G401 (cell line): Measurements from ENCODE around the gene SP9. TPM values are rescaled to one million over a fixed set of nuclear protein-coding genes. Genes with fewer than 3 reads are reported as not detected.

Experiments
- DNase-seq: peaks from one replicate; pipeline ENCODE4 v3.0.0-alpha.2; 2015; ENCODE audit warnings: low spot score
- in situ Hi-C: cut with HindIII; loops from 2 replicates; pipeline ENCODE4 v1.10.0; 2016; ENCODE audit warnings: low sequenced_read_pairs, mixed read lengths
- total RNA-seq: library from RNA; depleted of rRNA; stranded (reverse); fragments of >200 nt; shearing (Covaris generic); gene quantifications from 2 replicates; pipeline ENCODE4 v1.2.3, GENCODE V29; 2014; rRNA removed

SP9 gene
- not detected in 2 replicates for total RNA-seq

DNA sequence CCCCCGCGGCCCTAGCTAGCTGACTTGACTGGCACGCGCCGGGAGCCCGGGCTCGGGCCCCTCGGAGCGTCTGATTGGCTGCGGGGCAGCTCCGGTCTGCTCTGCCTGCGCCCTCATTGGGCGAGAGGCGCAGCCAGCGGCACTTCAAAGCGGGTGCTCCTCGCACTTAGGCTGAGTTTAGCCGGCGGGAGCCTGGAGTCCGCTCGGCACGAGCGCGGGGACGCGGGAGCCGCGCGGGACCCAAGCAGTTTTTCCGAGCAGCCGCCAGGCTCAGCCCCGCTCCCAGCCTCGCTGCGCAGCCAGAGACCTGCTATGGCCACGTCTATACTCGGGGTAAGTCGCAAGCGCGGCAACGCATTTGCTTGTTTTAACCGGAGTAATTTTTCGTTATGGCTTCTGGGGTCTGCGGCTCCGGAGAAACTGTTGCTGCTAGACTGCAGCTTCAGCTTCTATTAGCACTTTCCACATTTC, at the start of gene SP9:
TSS of gene SP9 (plus strand) at position 174 of the 471 bp plus-strand sequence. CDS start at position 313, 139 bp downstream.
- DNase-seq = no peak
- in situ Hi-C loops = no loop called here

DNA sequence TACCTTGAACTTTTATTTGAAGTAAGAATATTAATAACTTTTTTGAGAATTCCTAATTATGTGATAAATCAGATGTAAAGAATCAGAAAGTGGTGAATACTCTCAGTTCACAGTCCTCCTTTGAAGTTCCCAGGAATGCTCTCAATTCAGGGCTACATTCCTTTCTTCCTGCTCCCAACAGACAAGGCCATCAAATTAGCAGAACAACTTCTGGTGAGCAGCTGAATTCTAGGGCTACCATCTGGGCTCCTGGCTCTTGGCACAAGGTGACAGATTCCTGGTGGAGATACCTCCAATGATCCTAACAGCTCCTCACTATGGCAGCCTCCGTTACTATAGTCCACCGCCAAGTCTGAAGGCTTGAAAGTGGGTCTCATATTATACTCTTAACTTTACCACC, 48.6 kb upstream of the SP9 start:
- in situ Hi-C loops = no loop called here
- DNase-seq = no peak

DNA sequence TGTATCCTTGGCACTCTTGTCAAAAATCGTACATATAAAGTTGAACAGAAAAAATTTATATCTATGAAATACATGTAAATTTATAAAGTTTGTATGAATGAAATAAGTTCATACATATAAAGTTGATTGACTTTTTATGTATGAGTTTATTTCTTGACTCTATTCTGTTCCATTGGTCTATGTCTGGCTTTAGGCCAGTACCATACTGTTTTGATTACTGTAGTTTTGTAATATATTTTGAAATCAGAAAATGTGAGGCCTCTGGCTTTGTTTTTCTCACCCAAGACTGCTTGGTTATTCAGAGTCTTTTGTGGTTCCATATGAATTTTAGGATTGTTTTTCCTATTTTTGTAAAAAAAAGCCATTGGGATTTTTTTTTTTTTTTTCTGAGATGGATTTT, 41.8 kb upstream of the SP9 start:
- in situ Hi-C loops = no loop called here
- no peak for DNase-seq

DNA sequence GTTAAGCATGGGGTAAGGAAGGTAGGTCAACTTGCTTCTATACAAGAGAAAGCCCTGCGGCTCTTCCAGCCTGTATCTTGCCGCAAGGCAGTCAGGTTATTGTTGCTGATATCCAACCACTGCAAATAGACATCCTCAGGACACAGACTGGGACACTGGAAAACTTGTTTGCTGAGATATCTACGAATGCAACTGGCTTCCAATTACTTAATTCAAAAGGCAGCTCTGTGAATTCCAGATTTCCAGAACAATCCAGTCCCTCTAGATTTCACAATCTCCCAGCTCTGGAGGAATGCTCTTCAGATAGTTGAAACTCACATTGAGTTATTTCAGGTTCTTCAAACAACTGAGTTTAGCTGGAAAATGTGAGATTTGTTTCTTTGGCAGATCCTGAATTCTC, 34.6 kb upstream of the SP9 start:
- no peak for DNase-seq
- in situ Hi-C loops = no loop called here

DNA sequence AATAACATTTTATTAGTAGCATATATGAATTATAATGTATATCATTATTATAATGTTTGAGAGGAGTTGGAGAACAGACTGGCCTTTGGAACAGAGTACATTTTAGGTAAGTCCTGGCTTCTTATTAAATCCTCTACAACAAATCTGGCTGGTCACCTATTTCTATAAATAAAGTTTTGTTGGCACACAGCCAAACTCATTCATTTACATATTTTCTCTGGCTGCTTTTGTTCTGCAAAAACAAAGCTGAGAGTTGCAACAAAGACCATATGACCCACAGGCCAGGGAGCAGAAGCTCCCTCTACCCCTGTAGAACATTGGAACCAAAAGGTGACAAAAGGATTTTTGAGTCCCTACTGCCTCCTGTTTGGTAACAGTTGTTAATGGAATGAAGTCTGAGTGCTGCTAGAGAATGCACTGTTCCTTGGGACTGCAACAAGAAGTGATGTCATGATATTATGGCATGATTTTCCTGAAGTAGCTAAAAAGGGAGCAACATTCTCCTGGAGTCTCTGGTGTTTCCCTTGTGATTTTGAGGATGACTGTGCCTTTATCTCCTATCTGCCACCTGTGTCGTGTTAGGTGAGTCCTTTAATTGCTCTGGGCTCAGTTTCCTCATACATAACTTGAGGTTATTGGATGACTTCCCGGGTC, 22.0 kb upstream of the SP9 start:
- in situ Hi-C loops = no loop called here
- DNase-seq = no peak

DNA sequence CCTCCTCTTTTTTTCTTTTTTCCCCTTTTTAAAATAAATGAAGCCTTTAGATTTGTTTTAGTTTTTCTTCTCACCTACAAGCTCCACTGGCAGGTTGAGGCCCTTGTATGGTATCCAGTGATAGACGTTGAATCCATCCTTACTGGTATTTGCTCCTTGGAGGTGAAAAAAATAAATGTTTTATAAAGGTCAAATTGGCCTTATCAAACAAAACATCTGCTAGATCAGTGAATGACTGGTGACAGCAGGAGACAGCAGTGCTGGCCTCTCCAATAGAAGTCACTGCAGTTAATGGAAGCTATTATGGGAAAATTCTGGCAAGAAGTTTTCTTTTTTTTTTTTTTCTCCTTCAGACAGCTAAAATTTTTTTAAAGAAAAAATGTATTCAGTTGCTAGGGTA, 12.6 kb upstream of the SP9 start:
- in situ Hi-C loops = no loop called here
- no peak for DNase-seq

DNA sequence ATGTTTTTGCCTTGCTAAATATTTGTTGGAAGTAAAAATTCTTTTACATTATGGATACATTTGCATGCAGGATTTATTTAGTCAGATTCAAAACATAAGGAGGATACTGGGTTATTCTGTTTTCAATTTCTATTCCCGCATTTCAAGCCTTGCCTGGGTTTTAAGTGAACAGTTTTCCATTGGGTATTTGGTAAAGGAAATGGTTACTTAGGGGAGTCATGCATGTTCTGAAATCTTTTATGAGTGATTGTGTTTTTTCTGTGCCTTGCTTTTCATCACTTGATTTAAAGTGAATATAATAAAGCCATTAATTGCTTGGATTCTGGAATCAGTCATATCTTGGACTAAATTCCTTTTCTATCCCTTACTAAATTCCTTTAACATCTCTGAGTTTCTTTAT, 12.0 kb upstream of the SP9 start:
- no peak for DNase-seq
- in situ Hi-C loops = no loop called here

DNA sequence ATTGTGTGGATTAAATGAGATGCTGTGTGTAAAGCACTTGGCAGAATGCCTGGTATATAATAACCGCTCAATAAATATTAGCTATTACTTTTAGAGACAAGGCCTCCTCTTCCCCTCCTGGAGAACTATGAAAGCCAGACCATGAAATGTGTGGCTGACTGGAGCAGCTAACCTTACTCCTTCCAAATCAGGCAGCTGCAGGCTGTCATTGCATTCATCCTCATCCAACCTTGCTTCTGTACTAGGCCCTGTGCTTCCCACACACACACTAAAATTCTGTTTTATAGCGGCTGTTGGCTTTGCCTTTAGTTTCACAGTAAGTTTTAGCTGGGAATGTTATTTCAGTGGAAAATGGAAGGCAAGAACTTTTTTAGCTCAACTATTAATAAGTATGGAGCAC, 10.2 kb upstream of the SP9 start:
- in situ Hi-C loops = no loop called here
- DNase-seq = no peak

DNA sequence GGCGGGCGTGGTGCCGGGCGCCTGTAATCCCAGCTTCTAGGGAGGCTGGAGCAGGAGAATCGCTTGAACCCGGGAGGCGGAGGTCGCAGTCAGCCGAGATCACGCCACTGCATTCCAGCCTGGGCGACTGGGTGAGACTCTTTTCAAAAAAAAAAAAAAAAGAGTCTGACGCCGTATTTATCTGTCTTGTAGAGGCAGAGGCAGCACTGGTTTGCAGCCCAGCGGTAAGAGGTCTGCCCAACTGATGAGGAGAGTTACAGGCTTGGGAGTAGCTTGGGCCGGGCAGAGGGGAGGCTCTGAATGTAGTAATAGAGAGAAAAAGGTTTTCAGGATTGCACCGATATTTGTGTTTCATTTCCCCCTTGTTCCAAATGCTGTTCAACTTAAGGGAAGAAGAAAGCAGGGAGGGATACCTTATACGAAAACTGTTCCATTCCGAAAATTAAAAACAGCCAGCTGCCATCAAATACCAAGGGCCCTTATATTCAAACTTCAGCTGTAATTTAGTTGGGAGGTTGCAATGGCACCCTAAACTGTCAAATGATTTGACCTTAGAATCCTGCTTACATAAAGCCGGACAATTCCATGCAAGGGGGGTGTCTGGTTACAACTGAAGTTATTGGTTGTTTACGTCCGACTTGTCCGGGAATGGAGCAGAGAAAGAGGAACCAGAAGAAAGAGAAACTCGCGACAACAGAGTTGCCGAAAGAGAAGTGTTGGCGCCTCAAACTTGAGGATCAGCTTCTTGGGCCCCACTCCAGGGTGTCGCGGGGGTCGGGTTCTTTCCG, 9.2 kb upstream of the SP9 start:
- no peak for DNase-seq
- in situ Hi-C loops = no loop called here

DNA sequence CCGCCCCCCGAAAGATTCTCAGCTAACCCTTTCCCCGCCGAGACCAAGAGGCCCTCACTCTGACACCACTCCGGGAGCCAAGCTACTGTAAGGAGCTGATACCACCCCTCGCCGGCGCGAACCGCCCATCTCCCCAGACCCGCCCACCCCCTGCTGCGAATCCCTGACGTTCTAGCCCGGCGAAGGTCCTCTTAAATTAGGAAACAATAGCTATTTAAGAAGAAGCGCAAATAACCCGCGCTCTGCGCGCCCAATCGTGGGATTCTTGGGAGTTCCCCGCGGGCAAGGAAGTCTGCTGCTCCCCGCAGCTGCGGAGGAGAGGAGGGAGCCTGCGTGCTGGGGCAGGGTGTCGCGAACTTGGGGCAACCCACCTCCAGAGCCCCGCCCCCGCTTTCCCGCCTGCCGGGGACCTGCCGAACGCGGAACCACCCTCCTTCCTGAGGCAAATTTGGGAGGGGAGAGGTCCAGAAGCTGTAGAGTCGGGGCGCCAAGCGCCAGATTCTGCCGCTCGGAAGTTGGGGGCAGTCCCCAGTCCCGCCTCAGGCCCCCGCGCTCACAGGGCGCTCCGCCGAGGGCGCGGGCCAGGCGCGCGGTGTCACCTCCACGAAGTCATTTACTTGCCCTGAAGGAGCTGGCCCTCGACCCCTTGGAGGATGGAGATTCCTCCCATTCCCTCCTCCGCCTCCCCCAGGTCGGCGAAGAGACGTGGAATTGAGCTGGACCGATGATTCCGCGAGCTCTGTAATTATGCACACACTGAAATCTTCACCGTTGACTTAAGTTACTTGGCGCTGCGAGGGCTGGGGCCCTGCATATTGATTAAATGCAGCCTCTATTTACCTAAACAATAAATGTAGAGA, 8.4 kb upstream of the SP9 start:
- in situ Hi-C loops = no loop called here

DNA sequence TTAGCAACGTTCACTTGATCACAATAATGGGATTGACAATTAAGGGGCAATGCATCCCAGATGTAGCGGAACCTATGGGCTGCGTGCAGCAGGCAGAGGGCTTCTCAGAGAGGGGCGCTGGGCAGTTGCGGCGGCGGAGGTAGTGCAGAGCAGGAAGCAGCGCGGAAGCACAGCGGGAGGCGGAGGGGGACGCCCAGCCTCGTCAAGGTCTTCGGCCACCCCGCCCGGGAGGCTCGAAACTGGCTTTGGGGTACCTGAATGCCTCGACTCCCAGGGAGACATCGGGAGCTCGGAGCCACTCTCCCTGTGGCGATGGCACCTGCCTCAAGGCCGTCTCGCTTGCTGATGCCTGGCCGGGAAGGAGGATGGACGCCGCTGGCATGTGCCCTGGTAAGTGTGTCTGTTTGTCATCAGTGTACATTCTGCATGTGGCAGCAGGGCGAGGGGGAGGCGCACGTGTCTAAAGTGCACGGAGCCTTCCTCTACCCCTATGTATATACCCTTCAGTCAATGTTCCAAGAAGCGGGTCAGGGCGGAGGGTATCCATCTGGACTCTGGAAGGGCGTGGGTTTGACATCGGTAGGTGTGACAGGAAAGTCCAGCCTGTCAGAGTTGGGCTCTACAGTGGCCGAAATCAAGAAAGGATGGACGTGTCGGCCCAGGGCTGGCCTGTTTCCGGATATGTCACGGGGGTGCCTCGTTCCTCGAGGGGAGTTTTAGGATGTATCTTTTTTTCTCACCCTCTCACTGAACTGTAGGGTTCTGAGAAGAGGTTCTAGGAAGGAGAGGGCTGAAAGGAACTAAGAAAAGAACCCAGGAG, 7.5 kb upstream of the SP9 start:
- in situ Hi-C loops = no loop called here
- DNase-seq = no peak

More for the DNA sequence above, 8.4 kb upstream of the SP9 start:
- DNase-seq = no peak

DNA sequence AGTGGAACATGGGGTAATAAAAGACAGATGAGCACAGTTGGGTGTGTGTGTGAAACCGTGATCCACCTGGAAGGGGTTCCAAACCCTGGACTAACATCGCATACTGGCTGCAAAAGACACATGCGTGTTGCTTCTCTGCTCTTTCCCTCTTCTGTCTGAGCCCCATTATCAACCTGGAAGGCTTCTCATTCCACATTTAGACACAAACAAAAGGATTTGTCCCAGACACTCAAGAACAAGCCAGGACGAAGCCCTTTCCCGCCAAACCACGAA, 7.0 kb upstream of the SP9 start:
- DNase-seq = no peak
- in situ Hi-C loops = no loop called here

DNA sequence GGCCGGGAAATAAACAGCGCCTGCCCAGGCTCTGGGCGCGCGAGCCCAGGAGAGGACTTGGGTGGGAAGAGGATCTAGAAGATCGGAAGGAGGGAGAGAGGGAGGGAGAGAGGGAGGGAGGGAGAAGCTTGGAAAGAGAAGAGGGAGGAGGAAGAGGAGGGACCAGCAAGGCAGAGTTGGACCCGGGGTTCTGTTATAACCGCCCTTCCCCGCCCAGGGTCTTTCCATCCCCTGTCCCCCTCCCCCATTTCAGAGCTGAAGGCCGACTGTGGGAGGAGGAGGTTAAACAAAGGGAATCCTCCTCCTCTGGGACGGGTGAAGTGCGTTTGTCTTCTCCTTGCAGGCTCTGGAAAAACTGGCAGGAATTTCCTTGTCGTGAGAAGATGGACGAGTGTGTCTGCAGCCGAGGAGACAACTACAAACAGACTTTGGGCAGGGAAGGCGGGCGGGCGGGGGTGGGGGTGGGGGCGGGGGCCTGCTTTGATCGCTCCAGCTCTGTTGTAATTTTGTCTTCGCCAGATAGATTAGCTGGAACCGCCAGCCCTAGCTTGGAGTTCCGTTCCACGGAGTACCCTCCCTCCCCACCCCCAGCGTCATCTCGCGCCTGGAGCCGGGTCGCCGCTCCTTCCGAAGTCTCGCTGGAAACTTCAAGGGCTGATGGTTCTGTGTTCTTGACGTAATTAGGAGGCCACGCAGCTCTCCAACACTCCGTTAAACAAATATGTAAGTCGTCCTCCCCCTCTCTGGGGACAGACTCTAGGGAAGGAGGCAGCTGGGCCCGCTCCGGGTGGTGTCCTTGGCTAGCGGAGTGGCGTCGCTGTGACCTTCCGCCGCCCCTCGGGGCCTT, 6.4 kb upstream of the SP9 start:
- in situ Hi-C loops = no loop called here
- no peak for DNase-seq

DNA sequence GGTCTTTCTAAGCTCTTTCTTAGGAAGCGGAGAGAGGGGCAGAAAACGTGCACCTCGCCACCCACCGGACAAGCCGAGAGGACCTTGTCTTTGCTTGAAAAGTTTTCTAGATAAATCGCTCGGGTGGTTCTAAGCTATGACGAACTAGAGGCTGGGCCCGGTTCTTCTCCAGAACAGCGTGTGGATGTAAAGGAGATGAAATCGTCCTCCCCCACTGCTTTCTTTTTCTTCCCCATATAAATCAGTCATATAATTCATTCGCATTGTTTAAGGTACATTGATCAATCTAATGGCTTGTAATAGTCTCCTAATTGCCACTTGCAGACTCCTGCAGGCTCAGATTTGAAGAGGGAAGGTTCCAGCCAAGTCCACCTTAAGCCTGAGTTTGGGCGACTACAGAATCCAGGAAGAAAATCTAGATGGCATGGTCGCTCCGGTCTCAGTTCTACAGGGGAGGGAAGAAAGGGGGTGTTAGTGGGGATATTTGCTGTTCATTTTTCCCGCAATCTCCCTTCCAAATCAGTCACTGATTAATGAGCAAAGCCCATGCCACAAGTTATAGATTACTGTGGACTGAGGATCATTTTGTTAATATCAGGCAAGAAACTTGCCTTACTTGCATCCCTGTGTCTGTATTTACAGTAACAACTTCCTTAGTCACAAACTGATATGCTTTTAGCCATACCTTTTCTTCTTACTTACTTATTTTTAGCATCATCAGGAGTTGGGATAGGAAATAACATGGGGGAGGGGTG, 5.6 kb upstream of the SP9 start:
- no peak for DNase-seq
- in situ Hi-C loops = no loop called here

DNA sequence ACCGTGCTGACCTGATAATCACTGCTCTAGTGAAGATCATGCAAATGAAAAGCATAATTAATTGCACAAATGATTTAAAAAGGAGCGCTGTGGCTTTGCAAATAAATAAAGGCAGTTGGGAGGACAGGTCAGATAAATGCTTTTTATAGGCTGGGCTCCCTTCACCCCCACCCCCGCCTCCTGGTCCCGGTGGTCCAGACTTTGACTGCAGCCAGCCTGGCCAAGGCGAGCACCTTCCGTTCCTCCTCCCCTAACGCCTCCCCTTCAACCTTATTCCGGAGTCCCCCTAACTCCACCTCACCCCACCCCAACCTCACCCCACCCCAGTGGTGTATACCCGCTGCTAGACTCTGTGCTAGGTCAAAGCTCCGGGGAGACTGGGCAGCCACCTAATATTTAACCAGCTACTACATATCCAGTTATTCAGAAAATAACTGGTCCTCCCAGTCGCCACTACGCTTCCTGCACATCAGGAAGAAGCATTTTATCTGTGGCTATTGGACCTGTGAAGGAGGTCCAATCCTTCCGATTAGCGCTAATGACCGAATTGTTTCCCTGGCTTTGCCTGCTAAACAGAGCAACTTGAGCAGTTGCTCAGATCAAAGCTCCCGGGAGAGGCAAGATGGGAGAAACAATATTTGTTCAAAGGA, 3.7 kb upstream of the SP9 start:
- in situ Hi-C loops = no loop called here
- no peak for DNase-seq

DNA sequence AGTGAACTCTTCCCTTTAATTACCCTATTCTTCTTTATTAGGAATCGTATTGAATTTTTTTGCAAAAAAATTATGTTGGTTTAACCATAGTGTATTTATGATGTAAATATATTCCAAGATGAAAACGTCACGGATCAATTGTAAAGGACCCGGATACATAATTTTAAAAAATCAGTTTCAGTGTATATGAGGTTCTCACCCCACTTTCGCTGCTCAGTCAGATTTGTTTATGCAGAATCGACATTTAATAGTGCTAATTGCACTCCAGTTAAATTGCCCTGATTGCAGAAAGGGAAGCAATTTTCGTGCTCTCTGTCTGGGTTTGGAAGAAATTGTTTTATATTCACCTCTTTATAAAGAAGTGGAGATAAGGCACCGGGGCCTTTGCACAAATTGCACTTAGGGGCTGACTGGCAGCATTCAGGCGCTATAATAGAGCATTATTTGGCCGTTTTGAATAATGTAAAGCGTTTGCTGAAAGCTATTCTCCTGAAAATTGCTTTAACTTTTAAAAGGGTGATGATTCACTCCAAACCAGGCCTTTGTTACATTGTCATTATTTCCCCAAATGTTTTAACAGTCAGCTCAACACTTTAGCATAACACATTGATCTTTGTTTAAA, 3.0 kb upstream of the SP9 start:
- in situ Hi-C loops = no loop called here
- DNase-seq = no peak
